ENCODE results near the gene NF1. TPM values are rescaled to one million over a fixed set of nuclear protein-coding genes. Genes with fewer than 3 reads are reported as not detected.
A peak's percentile ranks its signal among the peaks of the same experiment; 100 is the strongest.

Gene NF1
- polyA plus RNA-seq, 1 of the 3 experiments (the other 2 are of a cell fraction): 19.6 TPM

GRCh38 chr17:31248986-31249834 is 154.4 kb downstream of the NF1 start:
- no peak for DNase-seq
- peak overlapping the region; percentile 84 to 85; a peak in 3 of 4 replicates for H3K27ac ChIP-seq (ENCODE audit: low read depth in 2 of 2, low read length in 1 of 2)
- ChIA-PET POLR2A (no interaction called here), CTCF (no interaction called here)
- peaks cover 32 to 43% of the 10 kb centered on the region in 2 experiments for H3K36me3 ChIP-seq (replicated peaks in 1 of 2; ENCODE audit: control insufficient read depth in 1 of 2, insufficient read depth in 2 of 2, low read length in 1 of 2)
- H3K9me3 ChIP-seq: no peaks in the 10 kb centered on the region
- H3F3A ChIP-seq (replicated peaks; ENCODE audit: insufficient read depth): peaks cover 30% of the 10 kb centered on the region
- peak overlapping the region; percentile 32; the same call in 1 of the 2 replicates for H3K9ac ChIP-seq
- H3K27me3 ChIP-seq (ENCODE audit: insufficient read depth): no peaks in the 10 kb centered on the region
- H3K79me2 ChIP-seq (ENCODE audit: insufficient read depth): no peaks in the 10 kb centered on the region
- 62% methylated on average over 5 of the region's 5 CpGs for WGBS (ENCODE audit: low lambda C conversion rate)
- H3K9me2 ChIP-seq: no peaks in the 10 kb centered on the region
- no peaks in the 10 kb centered on the region for H4K20me1 ChIP-seq (ENCODE audit: insufficient read depth)
- H3K4me3 ChIP-seq (ENCODE audit: low read depth in 2 of 2, low read length in 1 of 2): no peak overlapping the region
- H3K4me1 ChIP-seq (ENCODE audit: control insufficient read depth in 1 of 2, insufficient read depth in 2 of 2, low read depth in 1 of 2, low read length in 1 of 2): peaks cover 9 to 26% of the 10 kb centered on the region in 2 experiments; a peak in 3 of 4 replicates
- H3K4me2 ChIP-seq: no peak overlapping the region
- H2AFZ ChIP-seq (ENCODE audit: low read depth): no peak overlapping the region
- TF ChIP-seq, protein P1, sequence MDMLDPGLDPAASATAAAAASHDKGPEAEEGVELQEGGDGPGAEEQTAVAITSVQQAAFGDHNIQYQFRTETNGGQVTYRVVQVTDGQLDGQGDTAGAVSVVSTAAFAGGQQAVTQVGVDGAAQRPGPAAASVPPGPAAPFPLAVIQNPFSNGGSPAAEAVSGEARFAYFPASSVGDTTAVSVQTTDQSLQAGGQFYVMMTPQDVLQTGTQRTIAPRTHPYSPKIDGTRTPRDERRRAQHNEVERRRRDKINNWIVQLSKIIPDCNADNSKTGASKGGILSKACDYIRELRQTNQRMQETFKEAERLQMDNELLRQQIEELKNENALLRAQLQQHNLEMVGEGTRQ (IDR thresholded peaks at IDR 0.05; ENCODE audit: borderline replicate concordance, low read depth, low read length): no peak
- TF ChIP-seq GATA2 (CRISPR knock-in tag; IDR thresholded peaks at IDR 0.05): no peak
- no peak for TF ChIP-seq NRF1 (IDR thresholded peaks at IDR 0.05; ENCODE audit: low read depth, low read length)
- peak; percentile 99 for TF ChIP-seq JUND (IDR thresholded peaks at IDR 0.05)
- TF ChIP-seq TCF12 (IDR thresholded peaks at IDR 0.05): peak; percentile 96
- TF ChIP-seq MEF2A (IDR thresholded peaks at IDR 0.05; ENCODE audit: borderline replicate concordance, low read depth): peak; percentile 76; the same call in 1 of the 2 replicates
- no peak for TF ChIP-seq FOXJ3 (CRISPR knock-in tag; IDR thresholded peaks at IDR 0.05)
- TF ChIP-seq FOXM1 (IDR thresholded peaks at IDR 0.05; ENCODE audit: low read depth): peak; percentile 95
- no peak for TF ChIP-seq SMC3 (IDR thresholded peaks at IDR 0.05; ENCODE audit: low read depth, low read length)
- TF ChIP-seq FOSL2 (IDR thresholded peaks at IDR 0.05; ENCODE audit: borderline replicate concordance, low read depth): peak; percentile 98
- 0 out of 2 replicates have a peak, but pooled peaks have one; percentile 12 for TF ChIP-seq MAX (IDR thresholded peaks at IDR 0.05; ENCODE audit: low read depth)
- no peak for TF ChIP-seq CHD2 (IDR thresholded peaks at IDR 0.05; ENCODE audit: low read length, partially characterized antibody)
- TF ChIP-seq POLR2AphosphoS5 (IDR thresholded peaks at IDR 0.05; ENCODE audit: low read depth, low read length): peak; percentile 71; the same call in 1 of the 2 replicates
- no peak for TF ChIP-seq EZH2phosphoT487 (IDR thresholded peaks at IDR 0.05; ENCODE audit: borderline replicate concordance, low read depth)
- peak; percentile 97 for TF ChIP-seq TEAD4 (IDR thresholded peaks at IDR 0.05; ENCODE audit: borderline replicate concordance, insufficient read depth)
- no peak for TF ChIP-seq MXI1 (IDR thresholded peaks at IDR 0.05; ENCODE audit: low read depth, low read length)
- TF ChIP-seq, protein P2, sequence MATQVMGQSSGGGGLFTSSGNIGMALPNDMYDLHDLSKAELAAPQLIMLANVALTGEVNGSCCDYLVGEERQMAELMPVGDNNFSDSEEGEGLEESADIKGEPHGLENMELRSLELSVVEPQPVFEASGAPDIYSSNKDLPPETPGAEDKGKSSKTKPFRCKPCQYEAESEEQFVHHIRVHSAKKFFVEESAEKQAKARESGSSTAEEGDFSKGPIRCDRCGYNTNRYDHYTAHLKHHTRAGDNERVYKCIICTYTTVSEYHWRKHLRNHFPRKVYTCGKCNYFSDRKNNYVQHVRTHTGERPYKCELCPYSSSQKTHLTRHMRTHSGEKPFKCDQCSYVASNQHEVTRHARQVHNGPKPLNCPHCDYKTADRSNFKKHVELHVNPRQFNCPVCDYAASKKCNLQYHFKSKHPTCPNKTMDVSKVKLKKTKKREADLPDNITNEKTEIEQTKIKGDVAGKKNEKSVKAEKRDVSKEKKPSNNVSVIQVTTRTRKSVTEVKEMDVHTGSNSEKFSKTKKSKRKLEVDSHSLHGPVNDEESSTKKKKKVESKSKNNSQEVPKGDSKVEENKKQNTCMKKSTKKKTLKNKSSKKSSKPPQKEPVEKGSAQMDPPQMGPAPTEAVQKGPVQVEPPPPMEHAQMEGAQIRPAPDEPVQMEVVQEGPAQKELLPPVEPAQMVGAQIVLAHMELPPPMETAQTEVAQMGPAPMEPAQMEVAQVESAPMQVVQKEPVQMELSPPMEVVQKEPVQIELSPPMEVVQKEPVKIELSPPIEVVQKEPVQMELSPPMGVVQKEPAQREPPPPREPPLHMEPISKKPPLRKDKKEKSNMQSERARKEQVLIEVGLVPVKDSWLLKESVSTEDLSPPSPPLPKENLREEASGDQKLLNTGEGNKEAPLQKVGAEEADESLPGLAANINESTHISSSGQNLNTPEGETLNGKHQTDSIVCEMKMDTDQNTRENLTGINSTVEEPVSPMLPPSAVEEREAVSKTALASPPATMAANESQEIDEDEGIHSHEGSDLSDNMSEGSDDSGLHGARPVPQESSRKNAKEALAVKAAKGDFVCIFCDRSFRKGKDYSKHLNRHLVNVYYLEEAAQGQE (IDR thresholded peaks at IDR 0.05; ENCODE audit: low read depth, low read length): no peak
- no peak for TF ChIP-seq YY1 (IDR thresholded peaks at IDR 0.05; ENCODE audit: low read depth)
- TF ChIP-seq, protein P3, sequence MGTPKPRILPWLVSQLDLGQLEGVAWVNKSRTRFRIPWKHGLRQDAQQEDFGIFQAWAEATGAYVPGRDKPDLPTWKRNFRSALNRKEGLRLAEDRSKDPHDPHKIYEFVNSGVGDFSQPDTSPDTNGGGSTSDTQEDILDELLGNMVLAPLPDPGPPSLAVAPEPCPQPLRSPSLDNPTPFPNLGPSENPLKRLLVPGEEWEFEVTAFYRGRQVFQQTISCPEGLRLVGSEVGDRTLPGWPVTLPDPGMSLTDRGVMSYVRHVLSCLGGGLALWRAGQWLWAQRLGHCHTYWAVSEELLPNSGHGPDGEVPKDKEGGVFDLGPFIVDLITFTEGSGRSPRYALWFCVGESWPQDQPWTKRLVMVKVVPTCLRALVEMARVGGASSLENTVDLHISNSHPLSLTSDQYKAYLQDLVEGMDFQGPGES (IDR thresholded peaks at IDR 0.05; ENCODE audit: low read depth, low read length): no peak
- no peak for TF ChIP-seq CTCF (IDR thresholded peaks at IDR 0.05)
- TF ChIP-seq, protein P4, sequence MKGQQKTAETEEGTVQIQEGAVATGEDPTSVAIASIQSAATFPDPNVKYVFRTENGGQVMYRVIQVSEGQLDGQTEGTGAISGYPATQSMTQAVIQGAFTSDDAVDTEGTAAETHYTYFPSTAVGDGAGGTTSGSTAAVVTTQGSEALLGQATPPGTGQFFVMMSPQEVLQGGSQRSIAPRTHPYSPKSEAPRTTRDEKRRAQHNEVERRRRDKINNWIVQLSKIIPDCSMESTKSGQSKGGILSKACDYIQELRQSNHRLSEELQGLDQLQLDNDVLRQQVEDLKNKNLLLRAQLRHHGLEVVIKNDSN (IDR thresholded peaks at IDR 0.05; ENCODE audit: borderline replicate concordance, low read depth): no peak
- TF ChIP-seq SIN3A (IDR thresholded peaks at IDR 0.05; ENCODE audit: borderline replicate concordance, low read depth, low read length): no peak
- peak; percentile 80 for TF ChIP-seq NFIC (IDR thresholded peaks at IDR 0.05; ENCODE audit: borderline replicate concordance)
